Right lobe of liver (tissue), 4 donors: Measurements from ENCODE around the gene SLC26A3.

Source experiments
- POLR2A ChIP-seq: fragments of 450-650 bp; IDR thresholded peaks from one replicate; pipeline ENCODE4 v1.6.1; 2017; ENCODE audit warnings: antibody characterized with exemption, mild to moderate bottlenecking
- TF ChIP-seq, protein P1 (sequence below), 4 donors: fragments of 200-600 bp in 3 of 4; fragments of 450-650 bp in 1 of 4; IDR thresholded peaks; one replicate each; pipeline versions ENCODE4 v1.5.1 to v1.8.0; 2016 to 2022; ENCODE audit warnings: antibody characterized with exemption in 4 of 4, mild to moderate bottlenecking in 2 of 4
- donor health status: DM: no; HTN: no; CAD: no.
- donor health status: DM: no; HTN: no; CAD: no.
- donor health status: DM: no; HTN: yes; CAD: no.

GRCh38 chr7:107813524-107813923 lies 10.5 kb upstream of the SLC26A3 start:
- TF ChIP-seq, protein P1, sequence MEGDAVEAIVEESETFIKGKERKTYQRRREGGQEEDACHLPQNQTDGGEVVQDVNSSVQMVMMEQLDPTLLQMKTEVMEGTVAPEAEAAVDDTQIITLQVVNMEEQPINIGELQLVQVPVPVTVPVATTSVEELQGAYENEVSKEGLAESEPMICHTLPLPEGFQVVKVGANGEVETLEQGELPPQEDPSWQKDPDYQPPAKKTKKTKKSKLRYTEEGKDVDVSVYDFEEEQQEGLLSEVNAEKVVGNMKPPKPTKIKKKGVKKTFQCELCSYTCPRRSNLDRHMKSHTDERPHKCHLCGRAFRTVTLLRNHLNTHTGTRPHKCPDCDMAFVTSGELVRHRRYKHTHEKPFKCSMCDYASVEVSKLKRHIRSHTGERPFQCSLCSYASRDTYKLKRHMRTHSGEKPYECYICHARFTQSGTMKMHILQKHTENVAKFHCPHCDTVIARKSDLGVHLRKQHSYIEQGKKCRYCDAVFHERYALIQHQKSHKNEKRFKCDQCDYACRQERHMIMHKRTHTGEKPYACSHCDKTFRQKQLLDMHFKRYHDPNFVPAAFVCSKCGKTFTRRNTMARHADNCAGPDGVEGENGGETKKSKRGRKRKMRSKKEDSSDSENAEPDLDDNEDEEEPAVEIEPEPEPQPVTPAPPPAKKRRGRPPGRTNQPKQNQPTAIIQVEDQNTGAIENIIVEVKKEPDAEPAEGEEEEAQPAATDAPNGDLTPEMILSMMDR (IDR thresholded peaks at IDR 0.05), result no peak
- no peak for TF ChIP-seq POLR2A
